Measurements from ENCODE around the gene CNPY4. TPM values are rescaled to one million over a fixed set of nuclear protein-coding genes. Genes with fewer than 3 reads are reported as not detected.

CNPY4 gene
- total RNA-seq, 1 donor from 2014 or later: 9.2 TPM

DNA sequence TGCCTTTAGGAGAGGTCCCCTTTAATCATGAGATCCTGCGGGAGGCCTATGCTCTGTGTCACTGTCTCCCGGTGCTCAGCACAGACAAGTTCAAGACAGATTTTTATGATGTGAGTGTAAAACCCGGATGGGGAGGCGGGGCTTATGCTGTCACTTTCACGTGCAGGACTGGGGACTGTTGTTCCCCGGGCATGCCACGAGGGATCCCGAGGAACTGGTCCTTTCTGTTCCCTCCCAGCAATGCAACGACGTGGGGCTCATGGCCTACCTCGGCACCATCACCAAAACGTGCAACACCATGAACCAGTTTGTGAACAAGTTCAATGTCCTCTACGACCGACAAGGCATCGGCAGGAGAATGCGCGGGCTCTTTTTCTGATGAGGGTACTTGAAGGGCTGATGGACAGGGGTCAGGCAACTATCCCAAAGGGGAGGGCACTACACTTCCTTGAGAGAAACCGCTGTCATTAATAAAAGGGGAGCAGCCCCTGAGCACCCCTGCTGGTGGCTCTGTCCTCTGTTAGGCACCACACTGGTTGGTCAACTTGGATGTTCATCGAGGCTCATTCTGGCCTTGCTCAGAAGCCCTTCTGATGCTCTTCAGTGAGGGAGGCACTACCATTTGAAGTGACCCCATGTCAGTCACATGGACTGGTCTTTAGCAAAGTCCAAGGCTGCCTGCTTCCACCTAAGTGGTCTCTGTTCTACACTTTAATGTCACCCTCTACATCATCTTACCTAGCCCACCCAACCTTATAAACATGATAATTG, 27.8 kb upstream of the CNPY4 start:
- no peak for DNase-seq (ENCODE audit: low spot score)

DNA sequence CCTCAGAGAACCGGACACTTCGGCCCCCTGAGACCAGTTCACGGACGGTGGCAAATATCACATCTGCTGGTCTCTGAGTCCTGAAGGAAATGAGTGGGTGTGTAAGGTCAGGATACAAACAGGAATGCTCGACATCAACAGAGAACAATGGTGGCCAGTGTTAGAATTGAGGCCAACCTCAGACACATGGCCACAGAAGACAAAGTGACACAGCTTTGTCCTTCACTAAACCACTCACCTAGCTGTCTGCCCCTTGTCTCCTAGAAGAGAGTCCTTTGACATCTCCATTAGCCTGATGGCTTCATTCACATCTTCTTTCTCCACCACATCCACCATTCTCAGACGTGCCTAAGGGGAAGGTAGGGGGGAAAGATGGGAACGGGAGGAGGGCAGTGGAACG, 26.4 kb upstream of the CNPY4 start:
- DNase-seq (ENCODE audit: low spot score): no peak

DNA sequence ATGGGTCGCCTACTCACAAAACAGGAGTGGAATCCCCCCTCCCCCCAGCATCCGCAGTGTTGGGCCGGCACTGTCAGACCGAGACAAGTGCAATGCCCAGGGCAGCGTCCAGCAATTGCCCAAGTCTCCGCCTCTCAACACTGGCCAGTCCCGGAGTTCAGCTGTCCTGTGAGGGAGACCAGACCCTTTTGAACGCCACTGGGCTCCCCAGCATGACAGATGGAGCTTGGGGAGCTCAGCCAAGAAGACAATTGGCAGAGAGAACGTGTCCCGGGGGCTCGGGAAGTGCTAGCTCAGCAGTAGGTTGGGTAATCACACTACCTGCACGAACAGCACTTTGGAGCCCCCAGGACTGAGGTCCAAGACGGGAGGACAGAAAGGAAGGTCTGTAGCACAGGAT, 25.9 kb upstream of the CNPY4 start:
- DNase-seq (ENCODE audit: low spot score): no peak

DNA sequence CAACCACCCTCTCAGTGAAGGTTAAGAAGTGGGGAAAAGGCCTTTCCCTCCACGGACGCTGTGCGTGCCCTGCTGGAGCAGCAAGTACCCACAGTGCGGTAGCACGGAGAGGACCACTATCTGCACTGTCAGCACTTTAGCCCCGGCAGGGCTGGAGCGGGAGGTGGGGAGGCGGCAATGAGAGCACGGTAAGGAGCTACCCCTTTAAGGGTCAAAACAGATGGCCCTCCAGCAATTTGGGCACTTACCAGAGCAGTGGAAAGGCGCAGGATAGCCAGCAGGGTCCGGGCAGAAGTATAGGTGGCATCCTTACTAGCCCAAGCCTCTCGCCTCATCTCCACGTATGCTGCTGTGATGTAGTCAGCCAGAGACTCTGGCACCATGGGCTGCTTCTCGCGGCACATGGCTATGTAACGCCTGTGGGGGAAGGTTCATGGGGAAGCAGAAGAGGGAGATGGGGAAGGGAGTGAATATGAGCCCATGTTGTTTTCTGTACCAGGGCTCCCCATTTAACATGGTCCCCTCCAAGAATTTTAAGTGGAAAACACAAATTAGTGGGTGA, 25.4 kb upstream of the CNPY4 start:
- DNase-seq (ENCODE audit: low spot score): no peak

DNA sequence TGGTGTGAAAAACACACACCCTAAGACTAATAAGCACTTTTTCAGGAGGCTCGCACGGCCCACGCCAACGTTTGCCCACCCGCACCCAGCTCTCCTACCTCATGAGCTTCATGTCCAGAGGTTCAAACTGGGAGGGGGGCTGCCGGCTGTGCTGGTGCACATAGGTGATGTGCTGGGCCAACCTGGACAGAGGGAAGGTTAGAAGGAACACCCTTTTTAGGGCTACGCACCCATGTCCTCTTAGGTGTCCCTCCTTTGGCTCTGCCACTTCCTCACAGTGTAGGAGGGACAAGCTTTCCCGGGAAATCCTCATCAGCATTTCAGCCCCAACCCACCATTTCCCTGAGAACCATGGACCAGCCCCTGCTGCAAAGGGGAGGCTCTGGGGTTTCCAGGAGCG, 24.1 kb upstream of the CNPY4 start:
- no peak for DNase-seq (ENCODE audit: low spot score)

DNA sequence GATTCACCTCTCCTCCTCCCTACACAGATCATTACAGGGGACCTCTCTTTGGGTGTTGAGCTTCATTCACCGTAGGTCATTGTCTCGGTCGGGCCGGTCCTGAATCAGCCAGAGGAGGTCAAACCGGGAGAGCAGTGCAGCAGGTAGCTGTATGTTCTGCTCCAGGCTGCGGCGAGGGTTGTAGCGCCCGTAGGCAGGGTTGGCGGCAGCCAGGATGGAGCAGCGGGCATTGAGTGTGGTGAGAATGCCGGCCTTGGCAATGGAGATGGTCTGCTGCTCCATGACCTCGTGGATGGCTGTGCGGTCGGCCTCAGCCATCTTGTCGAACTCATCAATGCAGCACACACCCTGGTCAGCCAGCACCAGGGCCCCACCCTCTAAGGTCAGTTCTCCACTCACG, 23.7 kb upstream of the CNPY4 start:
- DNase-seq (ENCODE audit: low spot score): no peak

DNA sequence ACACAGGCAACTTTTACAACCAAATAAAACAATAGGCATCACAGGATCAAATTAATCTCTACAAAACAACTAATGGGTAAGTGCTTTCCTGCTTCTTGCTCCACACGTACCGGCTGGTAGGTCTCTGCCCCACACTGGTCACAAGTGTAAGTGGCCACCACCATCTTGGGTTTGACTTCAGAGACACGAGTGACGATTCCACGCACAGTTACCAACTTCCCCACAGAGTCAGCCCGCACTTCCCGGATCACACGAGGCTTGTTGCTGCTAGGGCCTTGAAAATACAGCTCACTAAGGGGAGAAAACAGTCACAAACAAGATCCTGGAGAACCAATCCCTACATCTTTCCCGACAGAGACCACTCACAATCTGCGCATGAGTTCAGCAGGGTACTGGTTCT, 20.5 kb upstream of the CNPY4 start:
- DNase-seq (ENCODE audit: low spot score): no peak

DNA sequence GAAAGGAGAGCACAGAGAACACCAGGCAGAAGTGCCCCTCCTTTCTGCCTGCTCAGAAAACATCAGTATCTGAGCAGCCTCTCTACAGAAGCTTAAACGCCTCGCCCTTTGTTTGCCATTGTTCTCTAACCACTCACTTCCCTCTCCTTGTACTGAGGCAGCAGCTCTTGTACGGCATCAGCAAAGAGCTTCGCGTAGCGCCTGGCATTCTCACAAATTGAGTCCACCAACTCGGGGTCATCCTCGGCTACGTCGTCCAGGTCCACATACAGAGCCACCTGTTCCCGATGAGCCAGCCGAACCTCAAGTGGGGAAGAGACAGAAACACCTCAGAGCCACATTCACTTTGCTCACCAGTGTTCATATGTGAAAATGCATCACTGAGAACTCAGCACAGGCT, 20.0 kb upstream of the CNPY4 start:
- DNase-seq (ENCODE audit: low spot score): no peak

DNA sequence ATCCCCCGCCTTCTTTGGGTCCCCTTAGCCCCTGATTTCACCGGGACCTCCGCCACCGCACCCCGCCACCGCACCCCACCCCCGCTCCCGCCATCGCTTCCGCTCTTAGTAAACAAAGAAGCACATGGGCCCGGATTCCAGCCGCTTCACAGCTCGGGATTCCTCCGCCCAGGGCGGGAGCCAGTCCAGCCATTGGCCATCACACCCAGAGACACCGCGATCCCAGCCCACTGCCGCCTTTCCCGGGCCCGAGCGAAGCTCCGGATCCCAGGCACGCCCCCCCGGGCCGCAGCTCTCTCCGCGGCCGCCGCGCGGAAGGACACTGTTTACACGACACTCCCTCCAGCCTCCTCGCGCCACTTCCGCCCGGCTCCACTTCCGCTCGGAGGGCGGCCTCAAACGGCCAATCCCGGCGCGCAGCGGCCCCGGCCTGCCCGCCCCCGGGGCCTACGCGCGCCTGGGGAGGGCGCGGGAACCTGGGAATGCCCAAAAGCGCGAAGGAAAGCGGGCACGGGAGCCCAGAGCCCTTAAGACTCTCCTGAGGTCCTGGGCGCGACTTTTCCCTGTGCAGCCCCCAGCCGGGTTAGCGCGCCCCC, 18.9 kb upstream of the CNPY4 start:
- DNase-seq (ENCODE audit: low spot score): peak; percentile 98

DNA sequence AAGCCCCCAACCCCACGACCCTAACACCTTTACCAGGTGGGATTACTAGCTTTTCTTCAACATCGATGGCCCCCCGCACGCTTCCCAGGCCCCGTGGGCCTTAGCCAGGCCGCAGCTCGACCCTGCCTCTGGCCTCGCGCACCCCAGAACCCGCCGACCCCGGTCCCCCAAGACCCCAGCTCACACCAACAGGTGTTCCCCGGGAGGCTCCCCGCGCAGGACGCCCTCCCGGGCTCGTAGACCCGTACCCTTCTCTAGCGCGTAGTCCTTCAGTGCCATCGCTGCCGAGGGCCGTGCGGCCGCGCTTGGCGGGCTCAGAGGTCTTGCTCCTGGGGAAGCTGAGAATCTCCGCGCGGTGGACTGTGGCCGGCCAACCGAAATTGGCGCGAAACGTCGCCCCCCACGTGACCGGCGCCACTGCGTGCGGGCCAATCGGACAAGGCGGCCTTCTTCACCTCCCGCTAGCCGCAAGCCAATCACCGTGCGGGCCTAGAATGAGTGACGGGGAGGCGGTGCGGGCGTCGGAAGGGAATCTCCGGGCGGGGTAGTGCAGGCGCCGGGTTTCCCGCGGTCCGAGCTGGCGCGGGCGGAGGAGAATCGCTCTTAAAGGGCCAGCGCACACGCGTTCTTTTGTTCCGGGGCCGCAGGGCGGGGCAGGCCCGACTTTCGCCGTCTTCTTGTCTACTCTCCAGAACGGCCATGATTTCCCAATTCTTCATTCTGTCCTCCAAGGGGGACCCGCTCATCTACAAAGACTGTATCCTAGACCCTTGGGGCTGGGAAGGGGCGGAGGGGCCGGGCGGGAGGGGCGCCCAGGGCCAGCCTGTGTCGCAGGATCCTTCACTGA, 18.2 kb upstream of the CNPY4 start, which contains the start of the genes AP4M1 and MCM7:
Gene AP4M1, plus strand, starts transcription at position 628 of the 847 bp plus-strand sequence. Its CDS starts 72 bp downstream, at position 700.
Gene MCM7, minus strand, starts transcription at position 382 of the 847 bp plus-strand sequence. Its CDS starts 103 bp downstream, at position 279.
- peak; percentile 99 for DNase-seq (ENCODE audit: low spot score)

DNA sequence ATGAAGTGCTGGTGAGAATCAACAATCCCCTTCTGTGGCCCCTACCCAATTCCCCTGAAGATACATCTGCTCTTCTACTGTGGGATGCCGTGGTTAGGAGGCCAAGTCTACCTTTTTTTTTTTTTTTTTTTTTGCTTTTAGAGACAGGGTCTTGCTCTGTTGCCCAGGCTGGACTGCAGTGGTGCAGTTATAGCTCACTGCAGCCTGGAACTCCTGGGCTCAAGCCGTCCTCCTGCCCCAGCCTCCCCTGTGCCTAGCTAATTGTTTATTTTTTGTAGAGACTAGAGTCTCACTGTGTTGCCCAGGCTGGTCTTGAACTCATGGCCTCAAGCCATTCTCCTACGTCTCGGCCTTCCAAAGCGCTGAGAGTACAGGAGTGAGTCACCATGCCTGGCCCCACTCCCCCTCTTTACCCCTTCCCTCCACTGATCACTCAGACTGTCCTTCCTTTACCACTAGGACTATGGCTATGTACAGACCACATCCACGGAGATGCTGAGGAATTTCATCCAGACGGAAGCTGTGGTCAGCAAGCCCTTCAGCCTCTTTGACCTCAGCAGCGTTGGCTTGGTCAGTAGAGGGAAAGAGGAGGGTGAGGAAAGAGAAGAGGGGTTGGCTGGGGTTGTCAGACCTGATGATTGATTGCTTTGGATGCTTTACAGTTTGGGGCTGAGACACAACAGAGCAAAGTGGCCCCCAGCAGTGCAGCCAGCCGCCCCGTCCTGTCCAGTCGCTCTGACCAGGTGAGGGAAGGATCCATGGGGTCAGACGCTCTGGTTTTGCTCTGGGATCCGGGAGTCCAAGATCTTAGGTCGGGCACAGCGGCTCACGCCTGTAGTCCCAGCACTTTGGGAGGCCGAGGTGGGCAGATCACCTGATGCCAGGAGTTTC, 16.2 kb upstream of the CNPY4 start:
- DNase-seq (ENCODE audit: low spot score): no peak

DNA sequence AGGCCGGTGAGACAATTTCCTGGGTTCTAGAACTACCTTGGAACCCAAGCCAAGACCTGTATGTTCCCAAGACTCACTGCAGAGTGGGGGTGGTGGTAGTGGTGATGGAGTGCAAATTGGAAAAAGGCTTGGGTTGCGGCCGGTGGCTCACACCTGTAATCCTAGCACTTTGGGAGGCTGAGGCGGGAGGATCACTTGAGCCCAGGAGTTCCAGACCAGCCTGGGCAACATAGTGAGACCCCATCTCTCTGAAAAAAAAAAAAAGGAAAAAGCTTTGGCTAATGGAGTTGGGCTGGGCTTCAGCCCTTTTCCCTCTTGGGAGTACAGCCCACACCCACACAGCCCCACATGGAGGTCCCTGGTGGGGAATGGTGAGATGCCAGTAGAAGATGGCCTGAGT, 13.9 kb upstream of the CNPY4 start:
- DNase-seq (ENCODE audit: low spot score): no peak

DNA sequence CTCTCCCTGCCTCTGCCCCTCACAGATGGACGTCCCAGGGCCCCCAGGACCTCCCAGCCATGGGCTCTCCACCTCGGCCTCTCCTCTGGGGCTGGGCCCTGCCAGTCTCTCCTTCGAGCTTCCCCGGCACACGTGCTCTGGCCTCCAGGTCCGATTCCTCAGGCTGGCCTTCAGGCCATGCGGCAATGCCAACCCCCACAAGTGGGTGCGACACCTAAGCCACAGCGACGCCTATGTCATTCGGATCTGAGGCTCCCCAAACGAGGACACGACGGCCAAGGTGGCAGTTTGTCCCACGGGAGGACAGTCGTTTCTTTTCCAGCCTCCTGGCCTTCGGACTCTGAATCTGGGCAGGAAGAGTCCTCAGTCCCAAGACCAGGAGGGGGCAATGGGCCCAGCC, 12.8 kb upstream of the CNPY4 start:
- DNase-seq (ENCODE audit: low spot score): no peak

DNA sequence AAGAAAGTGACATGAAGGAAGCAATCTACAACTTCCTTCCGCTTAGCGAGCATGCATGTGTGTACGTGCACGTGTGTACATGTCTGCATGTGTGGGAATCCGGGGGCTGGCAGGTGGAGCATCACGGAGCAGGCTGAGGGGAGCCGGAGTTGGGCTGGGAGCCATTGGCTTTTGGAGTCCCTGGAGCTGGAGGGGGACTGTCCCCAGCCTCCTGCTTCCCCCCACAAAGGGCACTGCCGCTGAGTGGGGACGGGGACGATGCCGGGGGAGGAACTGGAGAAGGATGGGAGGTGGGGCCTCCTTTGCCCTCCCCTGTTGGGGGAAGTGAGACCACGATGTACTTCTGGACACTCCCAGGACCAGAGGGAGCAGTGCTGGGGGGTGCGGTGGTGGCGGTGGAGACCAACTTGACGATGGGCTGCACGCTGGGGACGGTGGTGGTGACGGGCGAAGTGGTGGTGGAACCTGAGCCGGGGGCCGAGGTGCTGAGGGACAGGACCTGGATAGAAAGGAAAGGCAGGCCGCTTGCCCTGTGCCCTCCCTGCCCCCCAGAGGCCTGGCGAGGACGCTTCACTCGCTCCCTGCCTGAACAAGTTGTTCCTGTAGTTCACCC, 12.2 kb upstream of the CNPY4 start:
- DNase-seq (ENCODE audit: low spot score): no peak

DNA sequence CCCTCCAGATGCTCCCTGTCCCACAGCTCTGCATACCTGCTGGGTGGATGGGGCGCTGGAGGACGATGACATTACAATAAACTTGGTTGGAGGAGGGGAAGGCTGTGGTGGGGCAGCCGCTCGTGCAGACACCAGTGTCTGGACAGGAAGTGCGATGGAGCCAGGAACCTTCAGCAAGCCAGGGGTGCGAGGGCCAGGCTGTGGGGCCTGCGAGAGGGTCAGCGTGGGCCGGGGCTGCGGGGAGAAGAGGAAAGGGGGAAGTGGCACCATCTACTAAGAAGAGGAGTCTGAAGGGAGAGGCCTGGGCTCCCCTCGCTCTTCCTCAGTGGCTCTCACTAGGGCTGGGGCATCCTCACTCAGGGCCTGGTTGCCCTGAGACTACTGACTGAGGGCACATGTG, 11.5 kb upstream of the CNPY4 start:
- no peak for DNase-seq (ENCODE audit: low spot score)

DNA sequence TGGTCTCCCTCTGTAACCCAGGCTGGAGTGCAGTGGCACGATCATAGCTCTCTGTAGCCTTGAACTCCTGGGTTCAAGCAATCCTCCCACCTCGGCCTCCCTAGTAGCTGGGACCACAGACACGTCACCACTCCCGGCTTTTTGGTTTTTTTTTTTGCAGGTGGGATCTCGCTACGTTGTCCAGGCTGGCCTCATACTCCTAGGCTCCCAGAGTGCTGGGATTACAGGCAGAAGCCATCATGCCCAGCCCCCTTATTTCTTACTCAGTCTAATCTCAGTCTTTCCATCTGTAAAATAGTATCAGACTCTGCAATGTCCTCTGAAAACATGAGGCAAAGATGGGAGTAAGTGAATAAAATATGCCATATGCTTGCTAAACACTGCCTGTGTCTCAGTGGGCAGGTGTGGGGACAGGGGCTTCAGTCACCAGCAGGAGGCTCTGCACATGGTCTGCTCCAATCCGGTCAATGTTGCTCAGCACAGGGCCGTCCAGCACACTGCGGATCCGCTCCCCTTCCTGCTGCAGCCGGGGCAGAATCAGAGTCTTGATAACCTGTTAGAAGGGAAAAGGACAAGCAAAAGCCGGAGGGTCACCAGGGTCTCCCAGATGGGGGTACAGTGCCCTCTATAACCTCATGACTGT, 9.8 kb upstream of the CNPY4 start:
- DNase-seq (ENCODE audit: low spot score): no peak

DNA sequence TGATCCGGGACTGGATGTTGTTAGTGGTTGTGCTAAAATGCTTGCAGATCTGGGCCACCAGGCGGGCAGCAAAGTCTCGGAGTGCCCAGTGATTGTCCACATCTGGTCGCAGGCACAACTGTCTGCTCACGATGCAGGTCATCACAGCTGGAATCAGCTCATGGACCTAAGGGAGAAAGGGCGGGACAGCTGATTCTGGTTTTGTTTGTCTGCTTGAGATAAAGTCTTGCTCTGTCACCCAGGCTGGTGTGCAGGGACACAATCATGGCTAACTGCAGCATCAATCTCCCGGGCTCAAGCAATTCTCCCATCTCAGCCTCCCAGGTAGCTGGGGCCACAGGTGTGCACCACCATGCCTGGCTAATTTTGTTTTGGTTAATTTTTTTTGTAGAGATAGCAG, 8.3 kb upstream of the CNPY4 start:
- no peak for DNase-seq (ENCODE audit: low spot score)

DNA sequence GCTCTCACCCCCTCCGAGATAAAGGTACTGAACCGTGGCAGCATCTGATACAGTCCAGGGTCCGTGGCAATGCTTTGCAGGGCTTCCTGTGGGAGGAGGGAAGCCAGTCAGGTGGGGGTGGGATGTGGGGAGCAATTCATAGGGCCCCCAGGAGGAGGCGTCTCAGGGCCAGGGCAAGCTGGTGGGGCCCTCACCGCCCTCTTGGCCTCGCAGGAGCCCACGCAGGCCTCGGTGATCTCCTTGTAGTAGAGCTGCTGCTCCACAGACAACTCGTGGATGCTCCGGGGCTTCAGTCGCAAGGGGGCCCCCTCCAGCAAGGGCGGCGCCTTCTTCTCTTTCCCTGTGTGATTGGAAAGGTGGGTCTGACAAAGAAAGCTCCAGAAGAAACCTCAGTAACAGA, 7.5 kb upstream of the CNPY4 start:
- DNase-seq (ENCODE audit: low spot score): no peak

DNA sequence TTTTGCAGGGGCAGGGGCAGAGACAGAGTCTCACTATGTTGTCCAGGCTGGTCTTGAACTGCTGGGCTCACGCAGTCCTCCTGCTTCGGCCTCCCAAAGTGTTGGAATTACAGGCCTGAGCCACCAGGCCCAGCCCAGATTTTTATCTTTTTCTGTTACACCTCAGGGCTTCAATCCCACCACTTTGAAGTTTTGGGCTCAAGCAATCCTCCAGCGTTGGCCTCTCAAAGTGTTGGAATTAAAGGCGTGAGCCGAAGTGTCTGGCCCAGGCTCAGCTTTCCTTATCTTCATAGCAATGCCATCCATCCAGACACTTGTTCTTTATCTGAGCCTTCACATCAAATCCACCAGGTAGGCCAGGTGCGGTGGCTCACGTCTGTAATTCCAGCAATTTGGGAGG, 4.4 kb upstream of the CNPY4 start:
- DNase-seq (ENCODE audit: low spot score): no peak

All from mesenteric fat pad (tissue), 1 donor.